Measurements from ENCODE around the gene ADGRG6. TPM values are rescaled to one million over a fixed set of nuclear protein-coding genes. Genes with fewer than 3 reads are reported as not detected.

ADGRG6 gene
- total RNA-seq, 6 donors from 2014 or later = 19.9 to 44.1 (median 29.8) TPM

- TF ChIP-seq EP300 (IDR thresholded peaks at IDR 0.05) (no peak), POLR2AphosphoS5 (IDR thresholded peaks at IDR 0.05) (no peak), POLR2A (IDR thresholded peaks at IDR 0.05) (no peak), CTCF (IDR thresholded peaks at IDR 0.05) (no peak)
- Histone ChIP-seq H3K27ac (no peak overlapping the region), H3K4me1 (peaks cover 0 to 4% (median 1%) of the 10 kb centered on the region in 4 donors), H3K27me3 (no peaks in the 10 kb centered on the region), H3K36me3 (no peaks in the 10 kb centered on the region), H3K9me3 (no peaks in the 10 kb centered on the region), H3K4me3 (no peak overlapping the region)
- DNase-seq = no peak
- ATAC-seq (ENCODE audit: low FRiP score in 2 of 2) = no peak
- 77 to 96% methylated on average over 3 of the region's 3 CpGs for WGBS, 2 donors
Measured at GRCh38 chr6:142336787-142337186, 35.0 kb downstream of the ADGRG6 start.

GRCh38 chr6:142339113-142339512, 37.3 kb downstream of the ADGRG6 start:
- no peaks in the 10 kb centered on the region for H3K27me3 ChIP-seq
- no peaks in the 10 kb centered on the region for H3K36me3 ChIP-seq
- no peak for DNase-seq
- 96 to 98% methylated on average over 2 of the region's 2 CpGs for WGBS, 2 donors
- no peak for ATAC-seq (ENCODE audit: low FRiP score in 2 of 2)
- H3K9me3 ChIP-seq = no peaks in the 10 kb centered on the region
- H3K4me3 ChIP-seq = no peak overlapping the region
- no peak overlapping the region for H3K27ac ChIP-seq
- TF ChIP-seq POLR2A (IDR thresholded peaks at IDR 0.05) = no peak
- no peak for TF ChIP-seq EP300 (IDR thresholded peaks at IDR 0.05)
- TF ChIP-seq POLR2AphosphoS5 (IDR thresholded peaks at IDR 0.05) = no peak
- TF ChIP-seq CTCF (IDR thresholded peaks at IDR 0.05) = no peak
- peaks cover 0 to 4% (median 1%) of the 10 kb centered on the region in 4 donors for H3K4me1 ChIP-seq

- DNase-seq (no peak), ATAC-seq (ENCODE audit: low FRiP score in 2 of 2) (no peak)
- Histone ChIP-seq H3K9me3 (no peaks in the 10 kb centered on the region), H3K4me1 (no peaks in the 10 kb centered on the region), H3K27ac (no peak overlapping the region), H3K4me3 (no peak overlapping the region), H3K27me3 (no peaks in the 10 kb centered on the region), H3K36me3 (no peaks in the 10 kb centered on the region)
- TF ChIP-seq CTCF (IDR thresholded peaks at IDR 0.05) = no peak
- TF ChIP-seq POLR2A (IDR thresholded peaks at IDR 0.05) = no peak
- TF ChIP-seq EP300 (IDR thresholded peaks at IDR 0.05) = no peak
- TF ChIP-seq POLR2AphosphoS5 (IDR thresholded peaks at IDR 0.05) = no peak
- 56 to 68% methylated on average over 1 of the region's 1 CpG for WGBS, 2 donors
Measured at GRCh38 chr6:142339968-142340658, 38.3 kb downstream of the ADGRG6 start.

GRCh38 chr6:142341855-142342330, 40.1 kb downstream of the ADGRG6 start:
- WGBS, 2 donors = 79 to 92% methylated on average over 2 of the region's 2 CpGs
- TF ChIP-seq EP300 (IDR thresholded peaks at IDR 0.05) = no peak
- TF ChIP-seq POLR2AphosphoS5 (IDR thresholded peaks at IDR 0.05) = no peak
- no peak for TF ChIP-seq POLR2A (IDR thresholded peaks at IDR 0.05)
- no peak for TF ChIP-seq CTCF (IDR thresholded peaks at IDR 0.05)
- DNase-seq (no peak), ATAC-seq (ENCODE audit: low FRiP score in 2 of 2) (no peak)
- H3K36me3 ChIP-seq = no peaks in the 10 kb centered on the region
- no peaks in the 10 kb centered on the region for H3K9me3 ChIP-seq
- H3K4me1 ChIP-seq = no peaks in the 10 kb centered on the region
- no peaks in the 10 kb centered on the region for H3K27me3 ChIP-seq
- no peak overlapping the region for H3K27ac ChIP-seq
- H3K4me3 ChIP-seq = no peak overlapping the region

- H3K4me3 ChIP-seq = no peak overlapping the region
- no peaks in the 10 kb centered on the region for H3K4me1 ChIP-seq
- H3K9me3 ChIP-seq = no peaks in the 10 kb centered on the region
- ATAC-seq (ENCODE audit: low FRiP score in 2 of 2) = no peak
- no peaks in the 10 kb centered on the region for H3K36me3 ChIP-seq
- no peak for TF ChIP-seq POLR2A (IDR thresholded peaks at IDR 0.05)
- no peak for TF ChIP-seq EP300 (IDR thresholded peaks at IDR 0.05)
- no peak for TF ChIP-seq CTCF (IDR thresholded peaks at IDR 0.05)
- TF ChIP-seq POLR2AphosphoS5 (IDR thresholded peaks at IDR 0.05) = no peak
- no peaks in the 10 kb centered on the region for H3K27me3 ChIP-seq
- no peak overlapping the region for H3K27ac ChIP-seq
- DNase-seq = no peak
Measured at GRCh38 chr6:142342986-142343385, 41.2 kb downstream of the ADGRG6 start.

Measured in upper lobe of left lung (tissue), 6 donors.